Measurements from ENCODE around the gene ALDH3A1. TPM values are rescaled to one million over a fixed set of nuclear protein-coding genes. Genes with fewer than 3 reads are reported as not detected.

The ALDH3A1 gene
- total RNA-seq, 1 experiment from 2014 or later: 0.35 TPM

GRCh38 chr17:19760746-19761145, 12.6 kb upstream of the ALDH3A1 start:
- DNase-seq (ENCODE audit: low spot score): no peak
- Mint-ChIP-seq H3K36me3 (no peaks in the 10 kb centered on the region), H3K27ac (no peak overlapping the region), H3K4me3 (no peak overlapping the region), H3K27me3 (ENCODE audit: low read depth) (peaks cover 4% of the 10 kb centered on the region; the same call in 1 of the 2 replicates), H3K9me3 (no peaks in the 10 kb centered on the region), H3K4me1 (peaks cover 7% of the 10 kb centered on the region)
- TF ChIP-seq STAT6 (CRISPR knock-in tag; conservative IDR thresholded peaks at IDR 0.05; ENCODE audit: low read depth) (no peak), SP1 (CRISPR knock-in tag; conservative IDR thresholded peaks at IDR 0.05) (no peak), MAX (CRISPR knock-in tag; IDR thresholded peaks at IDR 0.05) (no peak), GABPB1 (CRISPR knock-in tag; IDR thresholded peaks at IDR 0.05) (no peak), MLX (CRISPR knock-in tag; IDR thresholded peaks at IDR 0.05) (no peak)
- CTCF ChIA-PET: interaction anchor here (1.2 to 6.7 kb wide), 6 partner anchors 18 to 398 kb away, joined by 4 to 91 read pairs (median 10); partner anchors contain the start of genes ALDH3A2 and B9D1
- no peak for ATAC-seq
- POLR2A ChIA-PET: no interaction called here

GRCh38 chr17:19759568-19760549, 11.8 kb upstream of the ALDH3A1 start:
- Mint-ChIP-seq H3K4me3 (no peak overlapping the region), H3K9me3 (no peaks in the 10 kb centered on the region), H3K4me1 (peaks cover 7% of the 10 kb centered on the region), H3K36me3 (no peaks in the 10 kb centered on the region), H3K27ac (0 out of 2 replicates have a peak overlapping the region, but pooled peaks have one; percentile 42), H3K27me3 (ENCODE audit: low read depth) (peaks cover 4% of the 10 kb centered on the region; the same call in 1 of the 2 replicates)
- peak; percentile 23; the same call in 1 of the 2 replicates for ATAC-seq
- ChIA-PET POLR2A (no interaction called here), CTCF (interaction anchor here (1.1 to 6.7 kb wide), 8 partner anchors 17 to 397 kb away, joined by 3 to 91 read pairs (median 6); partner anchors contain the start of genes ALDH3A2 and B9D1)
- TF ChIP-seq TEAD4 (CRISPR knock-in tag; IDR thresholded peaks at IDR 0.05) (no peak), ETV6 (CRISPR knock-in tag; IDR thresholded peaks at IDR 0.05) (no peak), ELF4 (CRISPR knock-in tag; IDR thresholded peaks at IDR 0.05; ENCODE audit: low read depth) (no peak), ZNF671 (CRISPR knock-in tag; IDR thresholded peaks at IDR 0.05) (no peak), E2F5 (CRISPR knock-in tag; IDR thresholded peaks at IDR 0.05) (no peak)
- no peak for DNase-seq (ENCODE audit: low spot score)

- ChIA-PET CTCF (interaction anchor here (1.4 to 2.3 kb wide), 2 partner anchors 9 to 13 kb away, joined by 4 to 14 read pairs; no protein-coding TSS in a partner anchor), POLR2A (no interaction called here)
- peaks cover 7% of the 10 kb centered on the region for H3K4me1 Mint-ChIP-seq
- H3K36me3 Mint-ChIP-seq: no peaks in the 10 kb centered on the region
- ATAC-seq (no peak), DNase-seq (ENCODE audit: low spot score) (no peak)
- TF ChIP-seq GABPB1 (CRISPR knock-in tag; IDR thresholded peaks at IDR 0.05) (no peak), ETV6 (CRISPR knock-in tag; IDR thresholded peaks at IDR 0.05) (no peak), ZNF138 (CRISPR knock-in tag; conservative IDR thresholded peaks at IDR 0.05) (no peak), ZNF219 (CRISPR knock-in tag; IDR thresholded peaks at IDR 0.05; ENCODE audit: borderline replicate concordance) (no peak), ZNF121 (CRISPR knock-in tag; IDR thresholded peaks at IDR 0.05) (no peak), STAT6 (CRISPR knock-in tag; conservative IDR thresholded peaks at IDR 0.05; ENCODE audit: low read depth) (no peak), JUN (CRISPR knock-in tag; IDR thresholded peaks at IDR 0.05) (no peak), ZNF232 (CRISPR knock-in tag; IDR thresholded peaks at IDR 0.05) (no peak), E2F4 (CRISPR knock-in tag; IDR thresholded peaks at IDR 0.05; ENCODE audit: borderline replicate concordance, low read depth) (no peak)
- no peak overlapping the region for H3K4me3 Mint-ChIP-seq
- H3K27ac Mint-ChIP-seq: no peak overlapping the region
- H3K9me3 Mint-ChIP-seq: no peaks in the 10 kb centered on the region
- peaks cover 4% of the 10 kb centered on the region; the same call in 1 of the 2 replicates for H3K27me3 Mint-ChIP-seq (ENCODE audit: low read depth)
These were observed 9.6 kb upstream of the ALDH3A1 start for GRCh38 chr17:19757536-19758180.
